Measurements from ENCODE around the gene PRCD. TPM values are rescaled to one million over a fixed set of nuclear protein-coding genes. Genes with fewer than 3 reads are reported as not detected.

Gene PRCD
- total RNA-seq, 1 donor from 2014 or later, result 21.4 TPM

DNA sequence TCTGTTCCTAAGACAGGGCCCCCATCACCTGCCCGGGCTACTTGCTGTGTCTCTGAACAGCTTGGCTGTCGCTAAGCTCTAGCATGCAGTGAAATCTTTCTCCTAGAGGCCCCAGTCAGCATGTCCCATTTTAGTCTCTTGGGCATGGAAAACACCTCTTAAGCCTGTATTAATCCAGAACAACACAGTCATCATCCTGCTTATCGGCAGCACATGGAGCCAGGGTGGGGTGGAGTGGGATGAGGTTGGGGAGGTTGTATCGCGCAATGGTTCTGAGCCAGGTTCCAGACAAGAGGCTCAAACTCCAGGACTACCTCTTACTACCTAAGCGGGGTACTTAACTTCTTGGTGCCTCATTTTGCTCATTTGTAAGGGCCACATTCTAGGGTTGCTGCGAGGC, 38.0 kb downstream of the PRCD start:
- intact Hi-C loops (cut with DNase I), result no loop called here
- H3K4me1 ChIP-seq, result peaks cover 24% of the 10 kb centered on the region
- H3K9me3 ChIP-seq, result no peaks in the 10 kb centered on the region
- no peaks in the 10 kb centered on the region for H3K36me3 ChIP-seq
- DNase-seq (ENCODE audit: extremely low spot score in 2 of 2), result no peak
- TF ChIP-seq, protein P1, sequence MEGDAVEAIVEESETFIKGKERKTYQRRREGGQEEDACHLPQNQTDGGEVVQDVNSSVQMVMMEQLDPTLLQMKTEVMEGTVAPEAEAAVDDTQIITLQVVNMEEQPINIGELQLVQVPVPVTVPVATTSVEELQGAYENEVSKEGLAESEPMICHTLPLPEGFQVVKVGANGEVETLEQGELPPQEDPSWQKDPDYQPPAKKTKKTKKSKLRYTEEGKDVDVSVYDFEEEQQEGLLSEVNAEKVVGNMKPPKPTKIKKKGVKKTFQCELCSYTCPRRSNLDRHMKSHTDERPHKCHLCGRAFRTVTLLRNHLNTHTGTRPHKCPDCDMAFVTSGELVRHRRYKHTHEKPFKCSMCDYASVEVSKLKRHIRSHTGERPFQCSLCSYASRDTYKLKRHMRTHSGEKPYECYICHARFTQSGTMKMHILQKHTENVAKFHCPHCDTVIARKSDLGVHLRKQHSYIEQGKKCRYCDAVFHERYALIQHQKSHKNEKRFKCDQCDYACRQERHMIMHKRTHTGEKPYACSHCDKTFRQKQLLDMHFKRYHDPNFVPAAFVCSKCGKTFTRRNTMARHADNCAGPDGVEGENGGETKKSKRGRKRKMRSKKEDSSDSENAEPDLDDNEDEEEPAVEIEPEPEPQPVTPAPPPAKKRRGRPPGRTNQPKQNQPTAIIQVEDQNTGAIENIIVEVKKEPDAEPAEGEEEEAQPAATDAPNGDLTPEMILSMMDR (IDR thresholded peaks at IDR 0.05), result no peak
- TF ChIP-seq POLR2A (IDR thresholded peaks at IDR 0.05) (no peak), POLR2AphosphoS5 (IDR thresholded peaks at IDR 0.05; ENCODE audit: insufficient read depth in 1 of 2, low read depth in 1 of 2) (no peak)
- no peak overlapping the region for H3K4me3 ChIP-seq
- H3K27me3 ChIP-seq, result no peaks in the 10 kb centered on the region
- no peak overlapping the region for H3K27ac ChIP-seq

- TF ChIP-seq, protein P1 (IDR thresholded peaks at IDR 0.05), result no peak
- TF ChIP-seq POLR2A (IDR thresholded peaks at IDR 0.05) (no peak), POLR2AphosphoS5 (IDR thresholded peaks at IDR 0.05; ENCODE audit: insufficient read depth in 1 of 2, low read depth in 1 of 2) (peak in 1 of 2 donors; percentile 65)
- Histone ChIP-seq H3K4me1 (peaks cover 24% of the 10 kb centered on the region), H3K27me3 (no peaks in the 10 kb centered on the region), H3K36me3 (no peaks in the 10 kb centered on the region), H3K27ac (no peak overlapping the region), H3K4me3 (no peak overlapping the region), H3K9me3 (no peaks in the 10 kb centered on the region)
- no peak for DNase-seq (ENCODE audit: extremely low spot score in 2 of 2)
- intact Hi-C loops (cut with DNase I), result no loop called here
Measured at GRCh38 chr17:76578376-76578775, 38.5 kb downstream of the PRCD start.

DNA sequence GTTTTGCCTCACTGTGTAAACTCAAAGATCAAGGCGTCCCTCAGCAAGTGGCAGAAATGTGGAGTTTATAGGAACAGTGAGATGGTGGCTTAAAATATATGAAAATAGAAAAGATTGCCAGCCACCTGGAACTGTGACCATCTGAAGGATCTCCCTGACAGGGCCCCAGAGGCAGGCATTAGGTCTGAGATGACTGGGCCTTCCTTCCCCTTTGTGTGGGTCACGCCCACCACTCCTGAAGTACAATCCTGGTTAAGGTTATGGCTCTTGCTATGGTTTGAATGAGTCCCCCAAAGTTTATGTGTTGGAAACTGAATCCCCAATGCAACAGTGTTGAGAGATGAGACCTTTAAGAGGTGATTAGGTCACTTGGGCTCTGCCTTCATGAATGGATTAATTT, 39.4 kb downstream of the PRCD start:
- TF ChIP-seq POLR2A (IDR thresholded peaks at IDR 0.05) (no peak), POLR2AphosphoS5 (IDR thresholded peaks at IDR 0.05; ENCODE audit: insufficient read depth in 1 of 2, low read depth in 1 of 2) (no peak)
- TF ChIP-seq, protein P1 (IDR thresholded peaks at IDR 0.05), result no peak
- no peak overlapping the region for H3K4me3 ChIP-seq
- DNase-seq (ENCODE audit: extremely low spot score in 2 of 2), result no peak

GRCh38 chr17:76581515-76581914, 41.7 kb downstream of the PRCD start:
- no peak for DNase-seq (ENCODE audit: extremely low spot score in 2 of 2)

More for the DNA sequence above, 39.4 kb downstream of the PRCD start:
- Histone ChIP-seq H3K36me3 (no peaks in the 10 kb centered on the region), H3K9me3 (no peaks in the 10 kb centered on the region), H3K27me3 (no peaks in the 10 kb centered on the region), H3K27ac (no peak overlapping the region), H3K4me1 (peaks cover 26% of the 10 kb centered on the region)
- intact Hi-C loops (cut with DNase I), result no loop called here

GRCh38 chr17:76582660-76583059, 42.8 kb downstream of the PRCD start:
- Histone ChIP-seq H3K9me3 (no peaks in the 10 kb centered on the region), H3K4me1 (peaks cover 50% of the 10 kb centered on the region), H3K27ac (no peak overlapping the region), H3K36me3 (no peaks in the 10 kb centered on the region), H3K27me3 (no peaks in the 10 kb centered on the region), H3K4me3 (no peak overlapping the region)
- TF ChIP-seq POLR2AphosphoS5 (IDR thresholded peaks at IDR 0.05; ENCODE audit: insufficient read depth in 1 of 2, low read depth in 1 of 2) (no peak), POLR2A (IDR thresholded peaks at IDR 0.05) (no peak)
- TF ChIP-seq, protein P1 (IDR thresholded peaks at IDR 0.05), result no peak
- DNase-seq (ENCODE audit: extremely low spot score in 2 of 2), result no peak
- intact Hi-C loops (cut with DNase I), result no loop called here

More at GRCh38 chr17:76581515-76581914, 41.7 kb downstream of the PRCD start:
- no peaks in the 10 kb centered on the region for H3K27me3 ChIP-seq
- TF ChIP-seq, protein P1 (IDR thresholded peaks at IDR 0.05), result no peak
- TF ChIP-seq POLR2A (IDR thresholded peaks at IDR 0.05) (no peak), POLR2AphosphoS5 (IDR thresholded peaks at IDR 0.05; ENCODE audit: insufficient read depth in 1 of 2, low read depth in 1 of 2) (peak in 1 of 2 donors; percentile 31)
- H3K27ac ChIP-seq, result peak overlapping the region; percentile 44
- H3K9me3 ChIP-seq, result no peaks in the 10 kb centered on the region
- no peak overlapping the region for H3K4me3 ChIP-seq
- intact Hi-C loops (cut with DNase I), result no loop called here
- H3K4me1 ChIP-seq, result peaks cover 45% of the 10 kb centered on the region
- H3K36me3 ChIP-seq, result no peaks in the 10 kb centered on the region

Data from vagina (tissue), 2 donors.